B cell (primary cell): Measurements from ENCODE around the gene OXCT1.

Experiments used
- CTCF ChIP-seq: fragments of 200-600 bp; IDR thresholded peaks from one replicate; pipeline ENCODE4 v1.8.0; 2022; ENCODE audit warnings: antibody characterized with exemption, mild to moderate bottlenecking
- EZH2 ChIP-seq: IDR thresholded peaks from 2 replicates; pipeline ENCODE4 v1.6.1; 2012; ENCODE audit warnings: borderline replicate concordance, low read depth, mild to moderate bottlenecking, moderate library complexity, low read length; ENCODE audit not compliant: insufficient read depth, poor library complexity, severe bottlenecking

GRCh38 chr5:41877408-41877807 lies 7.2 kb upstream of the OXCT1 start:
- TF ChIP-seq CTCF (no peak), EZH2 (no peak)
